CD14-positive monocyte (primary cell): ENCODE measurements around the gene PCP2. TPM values are rescaled to one million over a fixed set of nuclear protein-coding genes. Genes with fewer than 3 reads are reported as not detected.
A peak's percentile ranks its signal among the peaks of the same experiment; 100 is the strongest.

Experiments used
- DNase-seq, 3 donors: peaks; one replicate each; pipeline ENCODE4 v3.0.0-alpha.2; 2011 to 2022
- H2AFZ ChIP-seq: 2 replicates; pipeline ENCODE4 v1.6.0; 2012; ENCODE audit warnings: mild to moderate bottlenecking, low read depth, low read length, inconsistent platforms; ENCODE audit not compliant: insufficient read depth, poor library complexity, severe bottlenecking
- H3K27ac ChIP-seq, 2 donors: 1 replicate in 1 of 2; 2 replicates in 1 of 2; pipeline ENCODE4 v1.5.1; 2012 to 2013; ENCODE audit warnings: low read length in 2 of 2, control low read depth in 1 of 2, inconsistent platforms in 1 of 2, low read depth in 1 of 2, mild to moderate bottlenecking in 1 of 2
- H3K27me3 ChIP-seq, 2 donors: one replicate each; pipeline versions ENCODE4 v1.6.0 to v1.6.1; 2011 to 2013; ENCODE audit warnings: low read length in 2 of 2; ENCODE audit not compliant: control insufficient read depth in 2 of 2, insufficient read depth in 2 of 2
- H3K36me3 ChIP-seq, 2 donors: replicated peaks in 1 of 2; 1 replicate in 1 of 2; 2 replicates in 1 of 2; pipeline versions ENCODE4 v1.5.1 to v1.6.1; 2012 to 2013; ENCODE audit warnings: low read length in 2 of 2, control low read depth in 1 of 2, inconsistent platforms in 1 of 2, mild to moderate bottlenecking in 1 of 2; ENCODE audit not compliant: insufficient read depth in 2 of 2, control insufficient read depth in 1 of 2
- H3K4me1 ChIP-seq, 2 donors: 1 replicate in 1 of 2; 2 replicates in 1 of 2; pipeline versions ENCODE4 v1.5.1 to v1.6.1; 2012 to 2013; ENCODE audit warnings: low read length in 2 of 2, control low read depth in 1 of 2, inconsistent platforms in 1 of 2, mild to moderate bottlenecking in 1 of 2, moderate library complexity in 1 of 2; ENCODE audit not compliant: insufficient read depth in 2 of 2, control insufficient read depth in 1 of 2
- H3K4me2 ChIP-seq: replicated peaks from 2 replicates; pipeline ENCODE3; 2012; ENCODE audit warnings: low read length, moderate library complexity, mild to moderate bottlenecking; ENCODE audit not compliant: poor library complexity, severe bottlenecking; ENCODE audit errors: extremely low read depth
- H3K4me3 ChIP-seq, 3 experiments: fragments of 200-600 bp in 1 of 3; sonication (generic) in 1 of 3; replicated peaks in 1 of 3; 1 replicate in 2 of 3; 2 replicates in 1 of 3; pipeline ENCODE4 v1.5.1; 2011 to 2013; ENCODE audit warnings: low read length in 3 of 3, mild to moderate bottlenecking in 3 of 3, control low read depth in 2 of 3, low read depth in 2 of 3, inconsistent platforms in 1 of 3, moderate library complexity in 1 of 3
- H3K79me2 ChIP-seq: 2 replicates; pipeline ENCODE4 v1.6.0; 2012; ENCODE audit warnings: mild to moderate bottlenecking, control low read depth, inconsistent platforms, low read length, moderate library complexity; ENCODE audit not compliant: insufficient read depth
- H3K9ac ChIP-seq: 2 replicates; pipeline ENCODE4 v1.6.0; 2017; ENCODE audit warnings: low read length, mild to moderate bottlenecking; ENCODE audit not compliant: insufficient read depth, poor library complexity, severe bottlenecking
- H3K9me3 ChIP-seq, 2 donors: replicated peaks in 1 of 2; 1 replicate in 1 of 2; 2 replicates in 1 of 2; pipeline versions ENCODE4 v1.5.1 to v1.6.1; 2012 to 2013; ENCODE audit warnings: low read length in 2 of 2, control low read depth in 1 of 2; ENCODE audit not compliant: control insufficient read depth in 1 of 2, insufficient read depth in 1 of 2
- H4K20me1 ChIP-seq: 2 replicates; pipeline ENCODE4 v1.6.0; 2012; ENCODE audit warnings: mild to moderate bottlenecking, low read length, control low read depth, moderate library complexity; ENCODE audit not compliant: insufficient read depth
- H3K27ac Mint-ChIP-seq, 7 donors: one replicate each; pipeline ENCODE4 v1.8.0; 2020; ENCODE audit warnings: mild to moderate bottlenecking in 7 of 7, mixed read lengths in 7 of 7, moderate library complexity in 6 of 7, inconsistent platforms in 2 of 7
- H3K27me3 Mint-ChIP-seq, 3 donors: one replicate each; pipeline ENCODE4 v1.8.0; 2021 to 2022; ENCODE audit warnings: low read depth in 3 of 3, mild to moderate bottlenecking in 3 of 3, mixed read lengths in 3 of 3, moderate library complexity in 3 of 3, inconsistent platforms in 1 of 3
- H3K36me3 Mint-ChIP-seq, 2 donors: one replicate each; pipeline ENCODE4 v1.8.0; 2020; ENCODE audit warnings: mixed read lengths in 2 of 2, inconsistent platforms in 1 of 2, mild to moderate bottlenecking in 1 of 2
- H3K4me1 Mint-ChIP-seq: one replicate; pipeline ENCODE4 v1.8.0; 2020; ENCODE audit warnings: mild to moderate bottlenecking, mixed read lengths
- H3K4me3 Mint-ChIP-seq, 2 donors: one replicate each; pipeline ENCODE4 v1.8.0; 2020; ENCODE audit warnings: mild to moderate bottlenecking in 2 of 2, mixed read lengths in 2 of 2, moderate library complexity in 1 of 2
- H3K9me3 Mint-ChIP-seq, 7 donors: one replicate each; pipeline ENCODE4 v1.8.0; 2020 to 2022; ENCODE audit warnings: mixed read lengths in 7 of 7, mild to moderate bottlenecking in 6 of 7, moderate library complexity in 6 of 7, inconsistent platforms in 2 of 7
- CTCF ChIP-seq: fragments of 200-600 bp; IDR thresholded peaks from one replicate; pipeline ENCODE4 v1.8.0; 2022; ENCODE audit warnings: antibody characterized with exemption, mild to moderate bottlenecking
- WGBS: methylation state at CpG from one replicate; pipeline ENCODE4 v1.1.5; 2013; ENCODE audit warnings: missing lambda C conversion rate; ENCODE audit not compliant: insufficient coverage; 5-methylcytosine and 5-hydroxymethylcytosine counted together
- intact Hi-C, 2 donors: fragments of 100-400 bp; cut with micrococcal nuclease; formaldehyde crosslinking; loops; one replicate each; pipeline versions ENCODE4 v1.15.0 to v1.15.1; 2023
- polyA plus RNA-seq, 3 donors: library from polyadenylated mRNA; depleted of rRNA in 1 of 3; unstranded in 2 of 3; stranded (reverse) in 1 of 3; fragments of 300-500 nt in 2 of 3; fragments of >200 nt in 1 of 3; fragmentation: Illumina TruSeq in 2 of 3; gene quantifications; 1 replicate in 2 of 3; 2 replicates in 1 of 3; pipeline ENCODE4 v1.2.3, GENCODE V29; 2012 to 2021

PCP2 gene
- polyA plus RNA-seq, 3 donors: 1.8 TPM; not detected in 2

DNA sequence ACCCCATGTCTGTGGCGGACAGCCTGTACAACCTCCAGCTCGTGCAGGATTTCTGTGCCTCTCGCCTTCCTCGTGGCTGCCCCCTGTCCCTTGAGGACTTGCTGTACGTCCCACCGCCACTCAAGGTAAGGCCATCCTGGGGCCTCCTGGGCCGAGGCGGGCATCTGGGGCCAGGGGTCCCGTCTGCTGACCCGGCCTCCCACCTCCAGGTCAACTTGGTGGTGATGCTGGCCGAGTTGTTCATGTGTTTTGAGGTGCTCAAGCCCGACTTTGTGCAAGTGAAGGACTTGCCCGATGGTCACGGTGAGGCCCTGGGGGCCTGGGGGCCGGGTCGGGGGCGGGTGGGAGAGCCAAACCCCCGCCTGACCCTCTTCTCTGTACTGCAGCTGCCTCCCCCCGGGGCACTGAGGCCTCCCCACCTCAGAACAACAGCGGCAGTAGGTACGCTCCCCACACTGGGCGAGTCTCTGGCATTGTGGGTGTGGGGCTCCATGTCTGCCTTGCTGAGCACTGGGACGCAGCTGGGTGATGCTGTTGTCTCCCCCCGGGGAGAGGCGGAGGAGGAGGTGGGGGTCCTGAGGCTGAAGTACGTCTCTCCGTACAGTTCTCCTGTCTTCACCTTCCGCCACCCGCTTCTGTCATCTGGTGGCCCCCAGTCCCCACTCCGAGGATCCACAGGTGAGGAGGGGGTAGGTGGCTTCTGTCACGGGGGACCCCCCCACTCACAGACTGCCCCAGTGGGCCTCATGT is 22.9 kb downstream of the PCP2 start:
- no peak for DNase-seq
- 95% methylated on average over 12 of the region's 31 CpGs for WGBS
- Histone ChIP-seq H2AFZ (no peak overlapping the region), H3K9me3 (peaks cover 0 to 2% of the 10 kb centered on the region in 2 donors), H3K4me3 (no peak overlapping the region), H3K36me3 (no peaks in the 10 kb centered on the region), H3K27me3 (no peaks in the 10 kb centered on the region), H3K4me1 (no peaks in the 10 kb centered on the region), H3K27ac (no peak overlapping the region), H3K79me2 (no peaks in the 10 kb centered on the region), H4K20me1 (no peaks in the 10 kb centered on the region), H3K4me2 (no peak overlapping the region), H3K9ac (no peak overlapping the region)
- peaks cover 0 to 3% (median 2%) of the 10 kb centered on the region in 7 donors for H3K9me3 Mint-ChIP-seq
- TF ChIP-seq CTCF: no peak
- H3K36me3 Mint-ChIP-seq: no peaks in the 10 kb centered on the region
- intact Hi-C loops: no loop called here
- H3K27ac Mint-ChIP-seq: peak overlapping the region in 1 of 7 donors; percentile 41
- peaks cover 0 to 4% (median 0%) of the 10 kb centered on the region in 3 donors for H3K27me3 Mint-ChIP-seq
- no peaks in the 10 kb centered on the region for H3K4me1 Mint-ChIP-seq
- no peak overlapping the region for H3K4me3 Mint-ChIP-seq

DNA sequence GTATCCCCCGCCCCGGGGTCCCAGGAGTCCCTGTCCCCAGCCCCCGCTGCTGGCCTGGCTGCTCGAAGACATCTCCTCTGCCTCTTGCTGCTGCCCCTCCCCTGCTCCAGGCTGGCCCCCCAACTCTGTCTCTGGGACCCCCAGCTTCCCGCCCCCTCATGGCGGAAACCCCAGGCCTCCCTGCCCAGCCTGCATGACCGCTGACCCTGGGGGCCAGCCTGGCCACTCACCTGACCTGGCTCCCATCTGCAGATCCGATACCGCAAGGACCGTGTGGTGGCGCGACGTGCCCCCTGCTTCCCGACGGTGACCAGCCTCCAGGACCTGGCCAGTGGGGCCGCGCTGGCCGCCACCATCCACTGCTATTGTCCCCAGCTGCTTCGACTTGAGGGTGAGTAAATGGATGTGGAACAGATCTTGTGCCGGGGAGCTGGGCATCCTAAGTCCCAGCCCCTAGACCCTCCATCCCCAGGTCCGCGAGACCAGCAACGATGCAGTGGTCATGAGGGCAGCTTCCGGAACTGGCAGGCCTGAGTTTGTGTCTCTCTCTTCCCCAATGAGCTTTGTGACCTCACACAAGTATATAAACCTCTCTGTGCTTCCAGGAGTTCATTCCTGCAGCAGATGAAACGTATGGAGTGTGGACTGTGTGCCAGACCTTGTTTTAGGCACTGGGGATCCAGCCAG is 25.5 kb downstream of the PCP2 start:
- Mint-ChIP-seq H3K9me3 (peaks cover 0 to 7% (median 6%) of the 10 kb centered on the region in 7 donors), H3K27me3 (peaks cover 7 to 21% (median 16%) of the 10 kb centered on the region in 3 donors), H3K4me1 (no peaks in the 10 kb centered on the region), H3K27ac (no peak overlapping the region), H3K4me3 (no peak overlapping the region), H3K36me3 (no peaks in the 10 kb centered on the region)
- no peaks in the 10 kb centered on the region for H4K20me1 ChIP-seq
- no peaks in the 10 kb centered on the region for H3K79me2 ChIP-seq
- TF ChIP-seq CTCF: no peak
- 94% methylated on average over 15 of the region's 25 CpGs for WGBS
- no peak overlapping the region for H2AFZ ChIP-seq
- peak in 1 of 3 donors; percentile 1 for DNase-seq
- no peak overlapping the region for H3K4me3 ChIP-seq
- no peak overlapping the region for H3K4me2 ChIP-seq
- intact Hi-C loops: no loop called here
- no peaks in the 10 kb centered on the region for H3K4me1 ChIP-seq
- H3K27ac ChIP-seq: no peak overlapping the region
- H3K36me3 ChIP-seq: no peaks in the 10 kb centered on the region
- H3K9me3 ChIP-seq: peaks cover 0 to 8% of the 10 kb centered on the region in 2 donors
- no peaks in the 10 kb centered on the region for H3K27me3 ChIP-seq
- H3K9ac ChIP-seq: no peak overlapping the region
